Activated CD8-positive, alpha-beta memory T cell treated with anti-CD3 and anti-CD28 coated beads, Interleukin-2, amount 50 U/mL, for 4 hours (primary cell): Measurements from ENCODE around the gene SCAP.
A peak's percentile ranks its signal among the peaks of the same experiment; 100 is the strongest.
"Not testable (repeated sequence)": the region's sequence is repeated elsewhere in the genome, so short reads cannot be mapped to it uniquely, and the experiment has no call there.

Experiments used
- DNase-seq: peaks from one replicate; pipeline ENCODE4 v3.0.0-alpha.2; 2020

The SCAP gene

GRCh38 chr3:47475570-47476329 lies at the start of gene SCAP:
Gene SCAP, minus strand, starts transcription at chr3:47475941. Its CDS starts 32,948 bp downstream, at chr3:47442993.
- DNase-seq, result peak; percentile 96

- DNase-seq, result no peak
These were observed 47.8 kb upstream of the SCAP start for GRCh38 chr3:47523310-47524073.

DNA sequence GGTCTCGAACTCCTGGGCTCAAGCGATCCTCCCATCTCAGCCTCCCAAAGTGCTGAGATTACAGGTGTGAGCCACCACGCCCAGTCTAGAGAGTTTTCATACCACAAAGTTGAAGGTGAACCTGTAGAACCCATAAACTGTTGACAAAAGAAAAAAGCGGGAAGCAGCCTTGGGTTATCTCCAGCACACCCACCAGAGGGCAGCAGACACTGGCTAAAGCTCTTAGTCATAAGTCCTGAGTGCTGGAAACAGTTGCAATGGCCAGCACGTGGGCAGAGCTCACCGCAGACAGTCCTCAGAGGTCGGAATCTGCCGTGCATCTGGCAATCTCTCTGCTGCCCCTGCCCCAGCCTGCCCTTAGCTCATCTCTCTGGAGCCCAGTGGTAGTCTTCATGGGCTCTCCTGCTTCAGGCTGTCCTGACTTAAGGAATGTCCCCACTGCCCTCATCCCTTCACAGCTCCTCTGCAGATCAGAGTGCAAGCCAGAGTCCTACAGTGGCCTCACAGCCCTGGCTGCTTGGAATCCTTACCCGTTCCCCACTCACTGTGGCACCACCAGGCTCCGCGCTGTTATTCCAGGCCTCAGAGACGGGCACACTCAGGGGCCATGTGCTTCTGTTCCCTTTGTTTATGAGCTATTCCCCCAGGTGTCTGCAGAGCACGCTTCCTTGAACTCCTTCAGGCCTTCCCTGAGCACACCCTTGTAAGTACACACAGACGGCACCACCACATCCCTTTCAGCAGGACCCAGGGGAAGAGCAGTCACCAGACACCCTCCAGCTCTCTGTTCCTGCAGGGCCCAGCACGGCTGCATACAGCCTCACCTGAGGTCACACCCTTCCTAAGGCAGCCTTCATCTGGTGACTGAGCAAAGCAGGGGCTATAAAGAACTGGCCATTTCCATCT lies 46.6 kb upstream of the SCAP start:
- peak; percentile 75 for DNase-seq

GRCh38 chr3:47520756-47521155 lies 45.0 kb upstream of the SCAP start:
- no peak for DNase-seq

GRCh38 chr3:47517937-47518336 lies 42.2 kb upstream of the SCAP start:
- DNase-seq, result no peak

- no peak for DNase-seq
These were observed 40.2 kb upstream of the SCAP start for GRCh38 chr3:47515864-47516319.

DNA sequence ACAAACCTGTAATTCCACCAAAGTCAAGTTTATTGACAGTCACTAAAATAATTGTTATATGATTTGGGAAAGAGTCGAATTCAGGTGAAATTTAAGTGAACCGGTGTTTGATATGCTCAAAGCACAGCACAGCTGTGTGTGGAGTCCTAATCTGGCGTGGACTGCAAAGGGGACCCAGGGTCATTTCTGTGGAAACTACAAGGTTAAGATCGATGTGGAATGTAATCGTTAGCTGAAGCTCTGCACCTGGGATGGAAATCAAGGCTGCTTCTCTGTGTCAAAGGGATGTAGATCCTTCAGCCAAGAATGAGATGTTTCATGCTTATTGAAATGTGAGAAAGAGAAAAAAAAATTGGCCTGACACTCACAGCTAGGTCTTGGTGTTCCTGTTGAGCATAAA lies 39.4 kb upstream of the SCAP start:
- DNase-seq, result no peak

DNA sequence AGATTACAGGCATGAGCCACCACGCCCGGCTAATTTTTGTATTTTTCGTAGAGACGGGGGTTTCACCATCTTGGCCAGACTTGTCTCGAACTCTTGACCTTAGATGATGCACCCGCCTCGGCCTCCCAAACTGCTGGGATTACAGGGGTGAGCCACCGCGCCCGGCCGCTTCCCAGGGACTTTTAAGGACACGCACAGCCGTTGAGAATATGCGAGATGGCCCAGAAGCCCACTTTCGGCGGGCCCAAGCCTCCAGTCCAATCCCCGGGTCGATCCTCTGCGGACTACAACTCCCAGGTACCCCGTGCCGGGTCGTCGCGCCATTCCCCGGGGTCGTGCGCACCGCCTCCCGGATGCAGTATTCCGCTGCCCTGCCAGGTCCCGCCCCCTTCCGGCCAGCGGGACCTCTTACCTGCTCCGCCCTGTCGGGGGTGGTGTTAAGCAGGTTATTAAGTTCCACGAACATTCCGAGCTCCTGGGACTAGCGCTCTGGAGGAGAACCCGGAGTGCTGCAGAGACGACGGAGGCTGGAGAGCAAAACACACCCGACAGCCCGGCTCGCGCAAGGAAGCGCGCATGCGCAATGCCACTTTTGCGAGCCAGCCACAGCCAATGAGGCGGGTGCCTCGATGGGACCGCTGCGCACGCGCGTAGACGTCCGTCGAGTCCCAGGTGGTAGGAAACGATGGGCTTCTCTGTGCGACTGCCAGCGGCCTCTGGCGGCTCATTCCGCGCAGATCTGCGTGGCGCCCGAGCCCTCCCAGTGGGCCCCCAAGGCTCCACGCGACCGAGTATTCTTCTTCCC lies 37.6 kb upstream of the SCAP start, which contains the start of gene ELP6:
Gene ELP6, minus strand, starts transcription at position 588 of the 805 bp plus-strand sequence. Its CDS starts 122 bp downstream, at position 466.
- DNase-seq, result peak; percentile 96

DNA sequence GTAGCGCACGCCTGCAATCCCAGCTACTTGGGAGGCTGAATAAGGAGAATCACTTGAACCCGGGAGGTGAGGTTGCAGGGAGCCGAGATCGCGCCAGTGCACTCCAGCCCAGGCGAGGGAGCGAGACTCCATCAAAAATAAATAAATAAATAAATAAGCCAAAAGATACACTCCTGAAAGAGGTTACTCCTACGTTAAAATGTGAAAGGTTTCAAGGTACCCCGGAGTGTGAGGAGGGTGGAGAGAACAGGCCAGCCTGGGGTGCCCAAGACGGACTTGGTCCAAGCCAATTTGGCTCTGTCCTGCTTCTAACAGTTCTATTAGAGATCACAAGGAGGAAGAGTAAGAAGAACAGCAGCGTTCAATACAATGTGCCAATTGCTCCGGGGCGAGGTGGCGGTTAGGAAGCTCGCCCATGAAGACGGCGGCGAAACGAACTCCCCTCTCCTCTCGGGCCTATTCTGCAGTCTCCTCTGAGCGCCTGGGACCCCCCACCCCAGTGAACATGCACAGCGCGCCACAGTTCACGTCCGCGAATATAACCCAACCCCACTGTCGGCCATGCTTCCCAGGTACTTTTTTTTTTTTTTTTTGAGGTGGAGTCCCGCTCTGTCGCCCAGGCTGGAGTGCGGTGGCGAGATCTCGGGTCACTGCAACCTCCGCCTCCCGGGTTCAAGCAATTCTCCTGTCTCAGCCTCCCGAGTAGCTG lies 36.8 kb upstream of the SCAP start:
- peak; percentile 22 for DNase-seq

DNA sequence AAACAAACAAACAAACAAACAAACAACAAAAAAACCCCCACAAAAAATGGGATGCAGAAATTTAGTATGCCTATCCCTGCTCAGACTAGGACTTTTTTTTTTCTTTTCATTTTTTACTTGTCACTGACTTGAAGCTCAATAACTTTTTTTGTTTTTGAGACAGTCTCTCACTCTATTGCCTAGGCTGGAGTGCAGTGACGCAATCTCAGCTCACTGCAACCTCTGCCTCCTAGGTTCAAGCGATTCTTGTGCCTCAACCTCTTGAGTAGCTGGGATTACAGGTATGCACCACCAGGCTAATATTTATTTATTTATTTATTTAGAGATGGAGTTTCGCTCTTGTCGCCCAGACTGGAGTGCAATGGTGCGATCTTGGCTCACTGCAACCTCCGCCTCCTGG lies 29.5 kb upstream of the SCAP start:
- DNase-seq, result not testable (repeated sequence)

DNA sequence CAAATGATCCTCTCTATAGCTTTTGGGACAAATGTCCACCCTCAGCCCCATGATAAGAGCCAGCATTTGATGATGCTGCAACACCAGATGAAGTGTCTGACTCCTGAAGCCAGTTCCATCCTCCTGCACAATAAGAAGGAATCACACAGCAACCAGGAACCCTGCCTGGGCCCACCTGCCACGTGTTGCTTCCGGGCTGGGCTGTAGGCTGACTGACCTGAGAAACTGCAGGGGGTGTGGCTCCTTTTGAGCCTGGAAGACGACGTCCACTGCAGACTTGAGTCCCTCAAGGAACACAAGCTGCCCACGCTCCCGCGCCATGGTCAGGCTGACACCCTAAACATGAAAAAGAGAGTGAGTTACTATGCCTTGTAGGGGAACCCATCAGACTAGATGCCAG lies 28.4 kb upstream of the SCAP start:
- no peak for DNase-seq

GRCh38 chr3:47503033-47503432 lies 27.3 kb upstream of the SCAP start:
- no peak for DNase-seq

- no peak for DNase-seq
These were observed 21.2 kb upstream of the SCAP start for GRCh38 chr3:47496892-47497291.

DNA sequence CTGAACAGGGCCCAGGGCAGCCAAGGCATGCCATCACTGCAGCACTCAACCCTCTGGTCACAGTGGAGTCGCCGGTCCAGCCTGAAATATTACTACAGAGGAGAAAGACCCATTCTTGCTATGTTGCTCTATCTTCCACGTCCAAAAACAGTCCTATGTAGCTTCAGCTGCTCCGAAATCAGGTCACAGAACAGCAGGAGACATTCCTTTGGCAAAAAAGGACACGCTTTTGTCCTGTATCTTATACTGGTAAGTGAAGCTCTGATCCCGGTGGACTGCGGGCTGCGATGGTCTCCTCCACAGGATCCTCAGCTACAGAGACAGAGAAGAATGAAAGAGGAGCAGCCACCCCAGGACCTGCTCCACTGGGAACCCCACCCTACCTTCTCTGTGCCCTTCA lies 20.1 kb upstream of the SCAP start:
- DNase-seq, result no peak

DNA sequence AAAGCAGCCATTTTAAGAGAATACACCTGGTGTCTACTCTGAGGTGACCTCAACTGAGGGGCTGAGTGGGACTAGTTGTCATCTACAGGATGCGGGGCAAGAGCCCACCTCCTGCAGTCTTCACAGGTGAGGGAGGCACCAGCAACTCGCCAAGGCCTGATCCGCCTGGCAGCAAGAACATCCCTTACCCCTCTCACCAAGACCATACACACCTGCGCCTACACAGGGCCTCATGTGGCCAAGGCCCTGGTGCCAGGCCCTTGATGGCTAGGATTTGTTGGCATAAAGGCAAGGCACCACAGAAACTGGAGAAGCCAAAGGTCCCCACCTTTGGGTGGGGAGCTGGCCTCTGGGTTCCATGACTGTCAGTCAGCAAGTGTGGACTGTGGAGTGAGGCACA lies 19.4 kb upstream of the SCAP start:
- no peak for DNase-seq

GRCh38 chr3:47491777-47492176 lies 16.0 kb upstream of the SCAP start:
- DNase-seq, result no peak

DNA sequence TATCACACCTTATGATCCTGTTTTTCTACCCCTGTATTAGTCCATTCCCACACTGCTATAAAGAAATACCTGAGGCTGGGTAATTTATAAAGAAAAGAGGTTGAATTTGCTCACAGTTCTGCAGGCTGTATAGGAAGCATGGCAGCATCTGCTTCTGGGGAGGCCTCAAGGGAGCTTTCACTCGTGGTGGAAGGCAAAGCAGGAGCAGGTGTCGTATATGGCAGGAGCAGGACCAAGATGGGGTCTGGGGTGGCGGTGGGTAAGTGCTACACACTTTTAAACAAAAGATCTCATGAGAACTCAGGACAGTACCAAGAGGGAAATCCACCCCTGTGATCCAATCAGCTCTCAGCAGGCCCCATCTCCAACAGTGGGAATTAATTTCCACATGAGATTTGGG lies 15.4 kb upstream of the SCAP start:
- DNase-seq, result no peak

GRCh38 chr3:47487265-47487664 lies 11.5 kb upstream of the SCAP start:
- DNase-seq, result no peak

DNA sequence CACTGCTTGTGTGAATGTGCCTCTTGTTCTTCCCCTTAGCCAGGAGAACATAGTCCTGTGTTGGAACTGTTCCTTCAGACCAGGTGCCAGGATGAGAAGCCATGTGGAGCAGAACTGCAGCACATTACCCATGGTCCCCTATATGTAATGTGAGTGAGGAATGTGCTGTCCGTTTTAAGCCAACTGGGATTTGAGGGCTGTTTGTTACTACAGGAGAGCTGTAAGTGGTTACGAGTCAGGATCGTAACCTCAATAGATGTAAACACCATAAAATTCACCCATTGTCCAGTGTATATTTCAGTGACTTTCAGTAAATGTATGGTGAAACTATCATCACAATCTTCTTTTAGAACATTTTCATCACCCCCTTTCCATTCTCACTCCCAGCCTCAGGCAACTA lies 10.1 kb upstream of the SCAP start:
- no peak for DNase-seq

GRCh38 chr3:47482366-47482765 lies 6.6 kb upstream of the SCAP start:
- DNase-seq, result no peak

GRCh38 chr3:47481763-47482162 lies 6.0 kb upstream of the SCAP start:
- not testable (repeated sequence) for DNase-seq

DNA sequence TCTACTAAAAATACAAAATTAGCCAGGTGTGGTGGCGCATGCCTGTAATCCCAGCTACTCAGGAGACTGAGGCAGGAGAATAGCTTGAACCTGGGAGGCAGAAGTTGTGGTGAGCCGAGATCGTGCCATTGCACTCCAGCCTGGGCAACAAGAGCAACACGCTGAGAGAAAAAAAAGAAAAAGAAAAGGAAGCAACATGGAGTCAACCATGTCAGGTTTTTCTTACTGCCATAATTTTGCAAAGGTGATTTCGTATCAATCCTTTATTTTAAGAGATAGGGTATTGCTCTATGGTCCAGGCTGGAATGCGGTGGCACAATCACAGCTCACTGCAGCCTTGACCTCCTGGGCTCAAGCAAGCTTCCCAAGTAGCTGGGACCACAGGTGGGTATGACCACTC lies 4.5 kb upstream of the SCAP start:
- DNase-seq, result not testable (repeated sequence)
